ENCODE data around the gene GPR39.

GPR39 gene

DNA sequence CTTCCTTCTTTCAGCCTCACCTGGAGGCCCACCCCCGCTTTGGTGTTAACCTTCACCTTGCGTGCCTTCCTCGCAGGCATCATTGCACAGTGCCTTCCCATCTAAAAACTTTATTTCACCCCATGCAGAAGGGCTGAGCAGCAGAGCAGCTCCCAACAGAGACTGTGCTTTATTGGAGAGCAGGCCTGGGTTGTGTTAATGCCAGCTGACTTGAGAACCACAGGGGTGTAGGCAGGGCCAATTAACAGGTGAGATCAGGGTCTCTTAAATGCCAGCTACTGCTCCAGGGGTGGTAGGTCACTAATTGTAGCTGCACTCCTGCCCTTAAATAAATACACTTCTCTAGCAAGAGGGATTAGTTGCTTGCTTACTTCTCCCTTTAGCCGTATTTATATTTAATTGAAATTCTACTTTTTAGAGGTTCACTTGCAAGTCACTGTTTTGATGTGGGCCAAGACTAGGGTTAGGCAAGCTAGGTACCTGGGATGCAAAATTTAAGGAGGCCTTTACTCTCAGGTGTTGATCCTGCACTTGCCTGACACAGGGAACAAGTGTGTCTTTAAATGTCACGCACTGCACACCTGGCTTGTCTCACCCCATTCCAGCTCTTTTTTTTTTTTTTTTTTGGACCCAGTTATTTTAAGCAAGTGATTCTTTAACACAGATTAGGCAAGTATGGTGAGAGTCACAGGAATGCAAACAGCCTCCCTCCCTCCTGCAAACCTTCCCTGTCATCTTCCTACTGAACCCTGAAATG lies 198.9 kb downstream of the GPR39 start:
- TF ChIP-seq Cebpa-rat (IDR thresholded peaks at IDR 0.05), result no peak
- Histone ChIP-seq H3K4me1 (peaks cover 7 to 17% (median 12%) of the 10 kb centered on the region in 10 experiments; a peak in 16 of 20 replicates), H3K36me3 (no peaks in the 10 kb centered on the region)

DNA sequence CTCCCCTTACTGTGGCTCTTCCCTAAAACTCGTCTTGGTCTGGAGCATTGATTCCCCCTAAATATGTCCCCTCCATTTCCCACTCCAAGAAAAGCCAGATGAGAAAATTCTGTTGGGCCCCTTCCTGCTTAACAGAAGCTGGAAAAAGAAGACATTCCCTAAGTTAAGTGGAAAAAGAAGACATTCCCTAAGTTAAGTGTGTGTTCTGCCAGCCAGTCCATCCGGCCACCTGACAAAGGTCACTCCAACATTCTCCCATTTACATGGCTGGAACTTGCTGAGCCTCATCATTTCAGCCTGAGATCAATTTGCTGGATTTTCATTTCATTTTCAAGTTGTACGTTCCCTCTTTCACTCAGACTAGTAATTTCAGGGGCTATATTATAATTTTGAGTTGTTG lies 201.4 kb downstream of the GPR39 start:
- H4K20me1 ChIP-seq, result no peaks in the 10 kb centered on the region

More for the DNA sequence above, 198.9 kb downstream of the GPR39 start:
- H3K4me2 ChIP-seq, result no peak overlapping the region
- H4K20me1 ChIP-seq, result no peaks in the 10 kb centered on the region
- no peak overlapping the region for H3K4me3 ChIP-seq
- H3K9me3 ChIP-seq (replicated peaks in 1 of 11), result no peaks in the 10 kb centered on the region
- H3K27me3 ChIP-seq, result no peaks in the 10 kb centered on the region
- H3K27ac ChIP-seq, result no peak overlapping the region
- H3K9ac ChIP-seq, result no peak overlapping the region

GRCh38 chr2:132618734-132619133 lies 202.1 kb downstream of the GPR39 start:
- no peak overlapping the region for H3K27ac ChIP-seq
- peak overlapping the region in 3 of 11 experiments; percentile 1 to 16 (median 9); a peak in 1 of 22 replicates for H3K4me2 ChIP-seq
- no peak overlapping the region for H3K9ac ChIP-seq
- H3K27me3 ChIP-seq, result no peaks in the 10 kb centered on the region
- H4K20me1 ChIP-seq, result no peaks in the 10 kb centered on the region
- peaks cover 7 to 22% (median 13%) of the 10 kb centered on the region in 10 experiments; a peak in 16 of 20 replicates for H3K4me1 ChIP-seq
- TF ChIP-seq Cebpa-rat (IDR thresholded peaks at IDR 0.05), result no peak
- no peaks in the 10 kb centered on the region for H3K9me3 ChIP-seq (replicated peaks in 1 of 11)
- H3K4me3 ChIP-seq, result no peak overlapping the region
- H3K36me3 ChIP-seq, result no peaks in the 10 kb centered on the region

More for the DNA sequence above, 201.4 kb downstream of the GPR39 start:
- TF ChIP-seq Cebpa-rat (IDR thresholded peaks at IDR 0.05), result no peak
- no peak overlapping the region for H3K4me2 ChIP-seq
- H3K4me1 ChIP-seq, result peaks cover 7 to 22% (median 13%) of the 10 kb centered on the region in 10 experiments; a peak in 16 of 20 replicates
- H3K9ac ChIP-seq, result no peak overlapping the region
- H3K9me3 ChIP-seq (replicated peaks in 1 of 11), result no peaks in the 10 kb centered on the region
- no peaks in the 10 kb centered on the region for H3K36me3 ChIP-seq
- H3K27me3 ChIP-seq, result no peaks in the 10 kb centered on the region
- H3K4me3 ChIP-seq, result no peak overlapping the region
- no peak overlapping the region for H3K27ac ChIP-seq

GRCh38 chr2:132620115-132620514 lies 203.5 kb downstream of the GPR39 start:
- Histone ChIP-seq H3K9me3 (replicated peaks in 1 of 11) (no peaks in the 10 kb centered on the region; a peak in 1 of 22 replicates), H3K36me3 (no peaks in the 10 kb centered on the region), H3K4me1 (peaks cover 7 to 22% (median 13%) of the 10 kb centered on the region in 10 experiments; a peak in 16 of 20 replicates), H4K20me1 (no peaks in the 10 kb centered on the region), H3K4me3 (no peak overlapping the region), H3K9ac (no peak overlapping the region), H3K27ac (0 out of 22 replicates have a peak overlapping the region, but pooled peaks of 1 of the 11 experiments have one; percentile 2), H3K4me2 (peak overlapping the region; percentile 19 to 62 (median 39); a peak in 15 of 22 replicates), H3K27me3 (no peaks in the 10 kb centered on the region)
- TF ChIP-seq Cebpa-rat (IDR thresholded peaks at IDR 0.05), result no peak

DNA sequence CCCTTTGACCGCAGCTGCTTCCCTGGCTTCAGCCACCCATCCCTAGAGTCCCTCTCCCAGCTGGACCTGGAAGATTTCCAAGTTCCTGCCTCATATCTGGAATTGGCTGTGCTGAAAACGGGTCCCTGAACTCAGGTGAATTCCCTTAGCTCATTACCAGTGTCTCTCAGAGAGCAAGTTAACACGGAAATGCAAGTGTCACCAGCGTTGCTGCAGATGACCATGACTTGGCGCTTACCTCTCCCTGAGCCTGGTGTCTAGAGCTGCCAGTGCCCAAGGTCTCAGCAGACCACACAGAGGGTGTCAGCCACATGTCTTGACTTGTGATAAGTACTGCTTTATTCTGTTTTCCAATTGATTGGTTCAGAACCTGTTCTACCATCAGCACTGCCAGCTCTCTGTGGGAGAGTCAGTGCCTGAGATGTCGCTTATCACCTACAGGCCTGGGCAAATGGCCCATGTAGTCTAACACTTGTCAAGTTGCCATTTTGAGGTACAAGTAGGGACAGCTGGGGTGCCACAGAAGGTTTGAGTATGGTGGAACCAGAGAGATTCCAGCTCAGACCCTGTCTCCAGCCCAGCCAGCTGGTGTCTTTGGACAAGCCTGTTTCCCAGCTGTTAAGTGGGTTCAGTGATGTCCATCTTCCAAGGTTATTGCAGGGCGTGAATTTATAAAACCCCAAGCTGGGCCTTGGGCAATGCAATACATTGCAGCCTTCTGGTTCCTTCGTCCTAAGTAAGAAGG lies 204.7 kb downstream of the GPR39 start:
- Histone ChIP-seq H3K27me3 (no peaks in the 10 kb centered on the region), H3K4me3 (no peak overlapping the region), H3K4me1 (peaks cover 7 to 22% (median 13%) of the 10 kb centered on the region in 10 experiments; a peak in 16 of 20 replicates), H3K27ac (no peak overlapping the region), H3K9ac (no peak overlapping the region), H4K20me1 (no peaks in the 10 kb centered on the region), H3K9me3 (replicated peaks in 1 of 11) (no peaks in the 10 kb centered on the region; a peak in 1 of 22 replicates), H3K4me2 (no peak overlapping the region), H3K36me3 (no peaks in the 10 kb centered on the region)
- no peak for TF ChIP-seq Cebpa-rat (IDR thresholded peaks at IDR 0.05)

GRCh38 chr2:132623096-132623839 lies 206.7 kb downstream of the GPR39 start:
- H3K27ac ChIP-seq, result no peak overlapping the region
- no peaks in the 10 kb centered on the region for H4K20me1 ChIP-seq
- H3K4me1 ChIP-seq, result peaks cover 7 to 22% (median 13%) of the 10 kb centered on the region in 10 experiments; a peak in 16 of 20 replicates
- no peak overlapping the region for H3K9ac ChIP-seq
- no peaks in the 10 kb centered on the region for H3K27me3 ChIP-seq
- no peaks in the 10 kb centered on the region for H3K36me3 ChIP-seq
- no peak for TF ChIP-seq Cebpa-rat (IDR thresholded peaks at IDR 0.05)
- H3K9me3 ChIP-seq (replicated peaks in 1 of 11), result no peaks in the 10 kb centered on the region; a peak in 1 of 22 replicates
- H3K4me3 ChIP-seq, result no peak overlapping the region
- no peak overlapping the region for H3K4me2 ChIP-seq

GRCh38 chr2:132627536-132627935 lies 210.9 kb downstream of the GPR39 start:
- Histone ChIP-seq H3K4me3 (no peak overlapping the region), H3K4me2 (no peak overlapping the region), H3K27ac (no peak overlapping the region), H3K36me3 (no peaks in the 10 kb centered on the region), H3K27me3 (no peaks in the 10 kb centered on the region), H3K4me1 (no peaks in the 10 kb centered on the region), H3K9me3 (replicated peaks in 1 of 11) (no peaks in the 10 kb centered on the region; a peak in 1 of 22 replicates), H4K20me1 (no peaks in the 10 kb centered on the region), H3K9ac (no peak overlapping the region)
- TF ChIP-seq Cebpa-rat (IDR thresholded peaks at IDR 0.05), result no peak

DNA sequence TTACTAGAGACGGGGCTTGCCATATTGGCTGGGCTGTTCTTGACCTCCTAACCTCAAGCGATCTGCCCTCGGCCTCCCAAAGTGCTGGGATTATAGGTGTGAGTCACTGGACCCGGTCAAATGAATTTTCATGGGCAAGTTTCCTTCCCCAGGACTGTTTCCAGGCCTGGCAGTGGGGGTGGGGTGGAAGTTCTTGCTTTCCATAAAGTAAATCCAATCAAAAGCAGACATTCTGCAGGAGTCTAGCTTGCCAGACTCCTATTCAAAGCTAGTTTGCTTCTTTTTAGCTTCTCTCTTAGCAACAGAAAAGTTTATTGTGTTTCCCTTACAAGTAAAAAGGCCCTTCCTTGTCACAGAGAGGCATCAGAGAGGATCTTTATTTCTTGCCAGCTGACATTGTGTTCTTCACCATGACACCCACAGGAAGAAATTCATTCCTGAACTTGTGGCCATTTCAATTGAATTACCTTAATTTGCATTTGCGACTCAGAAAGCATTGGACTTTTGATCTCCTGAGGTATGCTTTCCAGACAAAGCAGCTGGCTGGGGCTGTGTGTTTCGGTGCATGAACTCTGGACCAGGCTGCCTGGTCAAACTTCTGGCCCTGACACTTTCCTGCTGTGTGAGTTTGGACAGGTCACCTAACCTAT lies 215.5 kb downstream of the GPR39 start:
- Histone ChIP-seq H3K27ac (no peak overlapping the region), H3K4me2 (no peak overlapping the region), H3K36me3 (no peaks in the 10 kb centered on the region), H3K27me3 (no peaks in the 10 kb centered on the region), H4K20me1 (no peaks in the 10 kb centered on the region), H3K4me3 (no peak overlapping the region), H3K4me1 (no peaks in the 10 kb centered on the region), H3K9ac (no peak overlapping the region), H3K9me3 (replicated peaks in 1 of 11) (no peaks in the 10 kb centered on the region)
- TF ChIP-seq Cebpa-rat (IDR thresholded peaks at IDR 0.05), result no peak

Data from BLaER1 treated with 17β-estradiol and CSF1 and Interleukin-3, amounts not matched to agents 10 nM and 100 nM (cell line).